Ovary (tissue), 3 donors: Measurements from ENCODE around the gene SHKBP1.

Source experiments
- CTCF ChIP-seq, 3 donors: fragments of 450-650 bp in 2 of 3; fragments of 200-600 bp in 1 of 3; IDR thresholded peaks; one replicate each; pipeline versions ENCODE4 v1.5.1 to v1.8.0; 2016 to 2022; ENCODE audit warnings: antibody characterized with exemption in 3 of 3, mild to moderate bottlenecking in 1 of 3
- EP300 ChIP-seq: sonication (generic); formaldehyde crosslinking; IDR thresholded peaks from one replicate; pipeline ENCODE4 v1.6.1; 2017; ENCODE audit warnings: antibody characterized with exemption
- POLR2A ChIP-seq: fragments of 450-650 bp; IDR thresholded peaks from one replicate; pipeline ENCODE4 v1.6.1; 2017; ENCODE audit warnings: antibody characterized with exemption, mild to moderate bottlenecking, moderate library complexity
- donor health status: DM: no; HTN: no; CAD: no.

- TF ChIP-seq CTCF (IDR thresholded peaks at IDR 0.05) (no peak), POLR2A (no peak), EP300 (no peak)
Observed at GRCh38 chr19:40555978-40556689, 20.5 kb upstream of the SHKBP1 start.
